OCI-LY3 (cell line): ENCODE results near the gene CYP2U1.

Experiments used
- H2AFZ ChIP-seq: fragments of 200-600, 300-600 bp; shearing (Covaris generic); 2 replicates; pipeline ENCODE4 v1.6.0; 2014; ENCODE audit warnings: antibody characterized with exemption, low read depth, low read length
- H3K27ac ChIP-seq: fragments of 200-600, 300-600 bp; sonication (generic); 2 replicates; pipeline ENCODE4 v1.5.1; 2014; ENCODE audit warnings: mild to moderate bottlenecking, low read length, moderate library complexity, mixed read lengths
- H3K27me3 ChIP-seq: fragments of 200-600, 300-600 bp; sonication (generic); 2 replicates; pipeline ENCODE4 v1.6.1; 2014; ENCODE audit warnings: low read depth, low read length, mixed read lengths
- H3K36me3 ChIP-seq: fragments of 200-600, 300-600 bp; sonication (generic); replicated peaks from 2 replicates; pipeline ENCODE3; 2014; ENCODE audit warnings: low read depth, low read length, mixed read lengths
- H3K4me1 ChIP-seq: fragments of 300-600, 200-600 bp; sonication (generic); 2 replicates; pipeline ENCODE4 v1.6.1; 2014; ENCODE audit warnings: low read length, mixed read lengths
- H3K4me2 ChIP-seq: fragments of 200-600, 300-600 bp; sonication (generic); 2 replicates; pipeline ENCODE4 v1.6.1; 2014; ENCODE audit warnings: low read length, mixed read lengths
- H3K4me3 ChIP-seq: fragments of 300-600, 200-600 bp; sonication (generic); 2 replicates; pipeline ENCODE4 v1.5.1; 2014; ENCODE audit warnings: antibody characterized with exemption, mild to moderate bottlenecking, low read length, moderate library complexity
- H3K79me2 ChIP-seq: fragments of 300-600, 200-600 bp; shearing (Covaris generic); 2 replicates; pipeline ENCODE4 v1.6.1; 2014; ENCODE audit warnings: mild to moderate bottlenecking, low read length, mixed read lengths
- H3K9ac ChIP-seq: fragments of 300-600, 200-600 bp; shearing (Covaris generic); 2 replicates; pipeline ENCODE4 v1.6.0; 2014; ENCODE audit warnings: mild to moderate bottlenecking, low read length, moderate library complexity
- H3K9me3 ChIP-seq: fragments of 200-600, 300-600 bp; shearing (Covaris generic); 2 replicates; pipeline ENCODE4 v1.6.1; 2014; ENCODE audit warnings: low read length, mixed read lengths; ENCODE audit not compliant: insufficient read depth
- H4K20me1 ChIP-seq: fragments of 200-600, 300-600 bp; sonication (generic); 2 replicates; pipeline ENCODE4 v1.6.1; 2016; ENCODE audit warnings: low read length, mixed read lengths; ENCODE audit not compliant: insufficient read depth
- CTCF ChIP-seq: fragments of 200-600, 300-600 bp; sonication (generic); IDR thresholded peaks from 2 replicates; pipeline ENCODE4 v1.5.1; 2014; ENCODE audit warnings: antibody characterized with exemption, low read length, low read depth
- EZH2phosphoT487 ChIP-seq: fragments of 200-600 bp; shearing (Covaris generic); IDR thresholded peaks from 2 replicates; pipeline ENCODE4 v1.6.1; 2018; ENCODE audit warnings: antibody characterized with exemption, mixed run types, low read depth

Gene CYP2U1

GRCh38 chr4:107908377-107908776 lies 23.0 kb upstream of the CYP2U1 start:
- H3K27me3 ChIP-seq, result no peaks in the 10 kb centered on the region
- TF ChIP-seq CTCF (no peak), EZH2phosphoT487 (no peak)
- no peaks in the 10 kb centered on the region for H4K20me1 ChIP-seq
- H3K4me3 ChIP-seq, result no peak overlapping the region
- H2AFZ ChIP-seq, result no peak overlapping the region
- H3K4me2 ChIP-seq, result no peak overlapping the region
- peaks cover 22% of the 10 kb centered on the region for H3K9me3 ChIP-seq
- no peak overlapping the region for H3K9ac ChIP-seq
- H3K4me1 ChIP-seq, result peaks cover 10% of the 10 kb centered on the region
- peaks cover 24% of the 10 kb centered on the region for H3K36me3 ChIP-seq
- no peaks in the 10 kb centered on the region for H3K79me2 ChIP-seq
- H3K27ac ChIP-seq, result no peak overlapping the region

- Histone ChIP-seq H2AFZ (no peak overlapping the region), H3K9ac (no peak overlapping the region), H3K4me2 (no peak overlapping the region), H3K4me3 (no peak overlapping the region), H3K9me3 (no peaks in the 10 kb centered on the region), H3K36me3 (no peaks in the 10 kb centered on the region), H4K20me1 (no peaks in the 10 kb centered on the region), H3K27me3 (no peaks in the 10 kb centered on the region), H3K4me1 (peaks cover 12% of the 10 kb centered on the region; the same call in 1 of the 2 replicates), H3K27ac (no peak overlapping the region), H3K79me2 (no peaks in the 10 kb centered on the region)
- TF ChIP-seq CTCF (peak; percentile 85), EZH2phosphoT487 (no peak)
These were observed 18.0 kb upstream of the CYP2U1 start for GRCh38 chr4:107913283-107913899.

- H2AFZ ChIP-seq, result no peak overlapping the region
These were observed 16.1 kb upstream of the CYP2U1 start for GRCh38 chr4:107915220-107915619.

GRCh38 chr4:107916623-107917022 lies 14.7 kb upstream of the CYP2U1 start:
- Histone ChIP-seq H3K79me2 (no peaks in the 10 kb centered on the region), H2AFZ (no peak overlapping the region), H3K27ac (no peak overlapping the region), H3K4me2 (no peak overlapping the region), H3K36me3 (peaks cover 12% of the 10 kb centered on the region), H3K27me3 (no peaks in the 10 kb centered on the region), H3K4me3 (no peak overlapping the region), H3K4me1 (peaks cover 12% of the 10 kb centered on the region; the same call in 1 of the 2 replicates), H3K9ac (no peak overlapping the region), H4K20me1 (no peaks in the 10 kb centered on the region), H3K9me3 (peaks cover 18% of the 10 kb centered on the region)
- TF ChIP-seq EZH2phosphoT487, result no peak
- TF ChIP-seq CTCF, result no peak

More at GRCh38 chr4:107915220-107915619, 16.1 kb upstream of the CYP2U1 start:
- no peak for TF ChIP-seq CTCF
- no peak for TF ChIP-seq EZH2phosphoT487
- Histone ChIP-seq H3K4me3 (no peak overlapping the region), H3K36me3 (peaks cover 12% of the 10 kb centered on the region), H3K79me2 (no peaks in the 10 kb centered on the region), H3K9ac (no peak overlapping the region), H3K27ac (no peak overlapping the region), H3K27me3 (no peaks in the 10 kb centered on the region), H3K4me2 (no peak overlapping the region), H3K4me1 (peaks cover 12% of the 10 kb centered on the region; the same call in 1 of the 2 replicates), H3K9me3 (peaks cover 13% of the 10 kb centered on the region), H4K20me1 (no peaks in the 10 kb centered on the region)
